Neural cell (in vitro differentiated cells): Measurements from ENCODE around the gene TAB3. TPM values are rescaled to one million over a fixed set of nuclear protein-coding genes. Genes with fewer than 3 reads are reported as not detected.

ENCODE experiments used
- H2AFZ ChIP-seq: fragments of 200-600, 300-800 bp; sonication (generic), shearing (Covaris generic); 2 replicates; pipeline ENCODE4 v1.6.0; 2014; ENCODE audit warnings: low read depth, mild to moderate bottlenecking, antibody characterized with exemption, low read length, moderate library complexity
- H3F3A ChIP-seq: fragments of 200-600 bp; shearing (Covaris generic); 2 replicates; pipeline ENCODE4 v1.6.1; 2016; ENCODE audit warnings: mild to moderate bottlenecking, moderate library complexity, mixed read lengths, antibody characterized with exemption, low read length; ENCODE audit not compliant: insufficient read depth, poor library complexity, severe bottlenecking
- H3K27ac ChIP-seq: fragments of 200-600, 300-800 bp; sonication (generic), shearing (Covaris generic); 2 replicates; pipeline ENCODE4 v1.5.1; 2014; ENCODE audit warnings: mild to moderate bottlenecking, low read length, moderate library complexity
- H3K27me3 ChIP-seq: fragments of 300-800, 200-600 bp; sonication (generic), shearing (Covaris generic); 2 replicates; pipeline ENCODE4 v1.6.0; 2014; ENCODE audit warnings: mild to moderate bottlenecking, low read depth, low read length, moderate library complexity; ENCODE audit not compliant: insufficient read depth
- H3K36me3 ChIP-seq: fragments of 300-800, 200-600 bp; sonication (generic), shearing (Covaris generic); 2 replicates; pipeline ENCODE4 v1.5.1; 2014; ENCODE audit warnings: mild to moderate bottlenecking, antibody characterized with exemption, low read length, moderate library complexity; ENCODE audit not compliant: insufficient read depth
- H3K4me2 ChIP-seq: fragments of 300-800, 200-600 bp; sonication (generic), shearing (Covaris generic); 2 replicates; pipeline ENCODE4 v1.6.0; 2014; ENCODE audit warnings: mild to moderate bottlenecking, low read length
- H3K4me3 ChIP-seq: fragments of 300-800, 200-600 bp; sonication (generic), shearing (Covaris generic); 2 replicates; pipeline ENCODE4 v1.5.1; 2014; ENCODE audit warnings: mild to moderate bottlenecking, low read length, moderate library complexity
- H3K79me2 ChIP-seq: fragments of 200-600 bp; shearing (Covaris generic); replicated peaks from 2 replicates; pipeline ENCODE4 v1.6.0; 2014; ENCODE audit warnings: mild to moderate bottlenecking, low read length, moderate library complexity; ENCODE audit not compliant: insufficient read depth
- H3K9ac ChIP-seq: fragments of 300-800, 200-600 bp; sonication (generic), shearing (Covaris generic); 2 replicates; pipeline ENCODE4 v1.6.1; 2016; ENCODE audit warnings: mild to moderate bottlenecking, low read length, mixed read lengths
- H3K9me2 ChIP-seq: fragments of 200-600 bp; shearing (Covaris generic); 2 replicates; pipeline ENCODE4 v1.6.1; 2016; ENCODE audit warnings: mild to moderate bottlenecking, low read length, mixed read lengths; ENCODE audit not compliant: insufficient read depth
- H3K9me3 ChIP-seq: fragments of 200-600, 300-800 bp; sonication (generic), shearing (Covaris generic); 2 replicates; pipeline ENCODE4 v1.6.1; 2016; ENCODE audit warnings: mild to moderate bottlenecking, mixed run types, low read length, moderate library complexity, mixed read lengths
- H4K20me1 ChIP-seq: fragments of 200-600 bp; shearing (Covaris generic); 2 replicates; pipeline ENCODE4 v1.6.1; 2016; ENCODE audit warnings: mild to moderate bottlenecking, mixed run types; ENCODE audit not compliant: insufficient read depth
- EP300 ChIP-seq: fragments of 450-650 bp; conservative IDR thresholded peaks from 2 replicates; pipeline ENCODE4 v1.6.1; 2014; ENCODE audit warnings: antibody characterized with exemption, mild to moderate bottlenecking, moderate library complexity; ENCODE audit not compliant: poor library complexity, severe bottlenecking
- EZH2 ChIP-seq: fragments of 200-600, 300-800 bp; shearing (Covaris generic), sonication (generic); IDR thresholded peaks from 2 replicates; pipeline ENCODE4 v1.6.1; 2014; ENCODE audit warnings: antibody characterized with exemption, low read length, borderline replicate concordance, mild to moderate bottlenecking; ENCODE audit not compliant: insufficient read depth, poor library complexity, severe bottlenecking
- MXI1 ChIP-seq: fragments of 450-650 bp; conservative IDR thresholded peaks from 2 replicates; pipeline ENCODE4 v1.6.1; 2014; ENCODE audit warnings: antibody characterized with exemption, mild to moderate bottlenecking; ENCODE audit not compliant: poor library complexity, severe bottlenecking
- POLR2AphosphoS5 ChIP-seq: IDR thresholded peaks from 2 replicates; pipeline ENCODE4 v1.6.1; 2012
- RAD21 ChIP-seq: fragments of 450-650 bp; conservative IDR thresholded peaks from 2 replicates; pipeline ENCODE4 v1.6.1; 2014; ENCODE audit warnings: antibody characterized with exemption, mild to moderate bottlenecking, moderate library complexity
- SMC3 ChIP-seq: fragments of 450-650 bp; conservative IDR thresholded peaks from 2 replicates; pipeline ENCODE4 v1.6.1; 2014; ENCODE audit warnings: antibody characterized with exemption, mild to moderate bottlenecking, moderate library complexity; ENCODE audit not compliant: poor library complexity
- TAF1 ChIP-seq: IDR thresholded peaks from 2 replicates; pipeline ENCODE4 v1.6.1; 2012; ENCODE audit warnings: low read depth
- polyA plus RNA-seq: library from polyadenylated mRNA; depleted of rRNA; stranded (reverse); fragments of >200 nt; gene quantifications from 2 replicates; pipeline ENCODE4 v1.2.3, GENCODE V29; 2014
- TF ChIP-seq, protein P1 (sequence below): fragments of 450-650 bp; IDR thresholded peaks from 2 replicates; pipeline ENCODE4 v1.5.1; 2014; ENCODE audit warnings: antibody characterized with exemption, mild to moderate bottlenecking, moderate library complexity; ENCODE audit not compliant: poor library complexity, severe bottlenecking
- TF ChIP-seq, protein P2 (sequence below): IDR thresholded peaks from 2 replicates; pipeline ENCODE4 v1.6.1; 2012; ENCODE audit warnings: borderline replicate concordance

TAB3 gene
- polyA plus RNA-seq, 1 donor from 2014 or later, result 28.7 TPM

DNA sequence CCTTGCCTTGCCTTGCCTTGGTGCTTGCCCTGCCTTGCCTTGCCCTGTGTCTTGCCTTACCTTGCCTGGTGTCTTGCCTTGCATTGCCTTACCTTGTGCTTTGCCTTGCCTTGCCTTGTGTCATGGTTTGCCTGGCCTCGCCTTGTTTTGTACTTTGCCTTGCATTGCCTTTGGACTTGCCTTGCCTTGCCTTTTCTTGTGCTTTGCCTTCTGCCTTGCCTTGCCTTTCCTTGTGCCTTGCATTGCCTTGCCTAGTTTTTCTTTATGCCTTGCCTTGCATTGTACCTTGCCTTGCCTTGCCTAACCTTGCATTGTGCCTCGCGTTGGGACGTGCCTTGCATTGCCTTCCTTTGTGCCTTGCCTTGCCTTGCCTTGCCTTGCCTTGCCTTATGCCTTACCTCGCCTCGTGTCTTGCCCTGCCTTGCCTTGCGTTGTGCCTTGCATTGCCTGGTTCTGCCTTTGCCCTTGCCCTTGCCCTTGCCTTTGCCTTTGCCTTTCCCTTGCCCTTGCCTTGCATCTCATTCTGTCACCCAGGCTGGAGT is 82.8 kb downstream of the TAB3 start:
- H4K20me1 ChIP-seq, result no peaks in the 10 kb centered on the region
- no peaks in the 10 kb centered on the region for H3K36me3 ChIP-seq
- no peak overlapping the region for H3K27ac ChIP-seq
- H3K4me3 ChIP-seq, result no peak overlapping the region
- no peak for TF ChIP-seq POLR2AphosphoS5
- TF ChIP-seq, protein P1, sequence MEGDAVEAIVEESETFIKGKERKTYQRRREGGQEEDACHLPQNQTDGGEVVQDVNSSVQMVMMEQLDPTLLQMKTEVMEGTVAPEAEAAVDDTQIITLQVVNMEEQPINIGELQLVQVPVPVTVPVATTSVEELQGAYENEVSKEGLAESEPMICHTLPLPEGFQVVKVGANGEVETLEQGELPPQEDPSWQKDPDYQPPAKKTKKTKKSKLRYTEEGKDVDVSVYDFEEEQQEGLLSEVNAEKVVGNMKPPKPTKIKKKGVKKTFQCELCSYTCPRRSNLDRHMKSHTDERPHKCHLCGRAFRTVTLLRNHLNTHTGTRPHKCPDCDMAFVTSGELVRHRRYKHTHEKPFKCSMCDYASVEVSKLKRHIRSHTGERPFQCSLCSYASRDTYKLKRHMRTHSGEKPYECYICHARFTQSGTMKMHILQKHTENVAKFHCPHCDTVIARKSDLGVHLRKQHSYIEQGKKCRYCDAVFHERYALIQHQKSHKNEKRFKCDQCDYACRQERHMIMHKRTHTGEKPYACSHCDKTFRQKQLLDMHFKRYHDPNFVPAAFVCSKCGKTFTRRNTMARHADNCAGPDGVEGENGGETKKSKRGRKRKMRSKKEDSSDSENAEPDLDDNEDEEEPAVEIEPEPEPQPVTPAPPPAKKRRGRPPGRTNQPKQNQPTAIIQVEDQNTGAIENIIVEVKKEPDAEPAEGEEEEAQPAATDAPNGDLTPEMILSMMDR, result no peak
- no peak for TF ChIP-seq TAF1
- TF ChIP-seq RAD21, result no peak
- TF ChIP-seq, protein P2, sequence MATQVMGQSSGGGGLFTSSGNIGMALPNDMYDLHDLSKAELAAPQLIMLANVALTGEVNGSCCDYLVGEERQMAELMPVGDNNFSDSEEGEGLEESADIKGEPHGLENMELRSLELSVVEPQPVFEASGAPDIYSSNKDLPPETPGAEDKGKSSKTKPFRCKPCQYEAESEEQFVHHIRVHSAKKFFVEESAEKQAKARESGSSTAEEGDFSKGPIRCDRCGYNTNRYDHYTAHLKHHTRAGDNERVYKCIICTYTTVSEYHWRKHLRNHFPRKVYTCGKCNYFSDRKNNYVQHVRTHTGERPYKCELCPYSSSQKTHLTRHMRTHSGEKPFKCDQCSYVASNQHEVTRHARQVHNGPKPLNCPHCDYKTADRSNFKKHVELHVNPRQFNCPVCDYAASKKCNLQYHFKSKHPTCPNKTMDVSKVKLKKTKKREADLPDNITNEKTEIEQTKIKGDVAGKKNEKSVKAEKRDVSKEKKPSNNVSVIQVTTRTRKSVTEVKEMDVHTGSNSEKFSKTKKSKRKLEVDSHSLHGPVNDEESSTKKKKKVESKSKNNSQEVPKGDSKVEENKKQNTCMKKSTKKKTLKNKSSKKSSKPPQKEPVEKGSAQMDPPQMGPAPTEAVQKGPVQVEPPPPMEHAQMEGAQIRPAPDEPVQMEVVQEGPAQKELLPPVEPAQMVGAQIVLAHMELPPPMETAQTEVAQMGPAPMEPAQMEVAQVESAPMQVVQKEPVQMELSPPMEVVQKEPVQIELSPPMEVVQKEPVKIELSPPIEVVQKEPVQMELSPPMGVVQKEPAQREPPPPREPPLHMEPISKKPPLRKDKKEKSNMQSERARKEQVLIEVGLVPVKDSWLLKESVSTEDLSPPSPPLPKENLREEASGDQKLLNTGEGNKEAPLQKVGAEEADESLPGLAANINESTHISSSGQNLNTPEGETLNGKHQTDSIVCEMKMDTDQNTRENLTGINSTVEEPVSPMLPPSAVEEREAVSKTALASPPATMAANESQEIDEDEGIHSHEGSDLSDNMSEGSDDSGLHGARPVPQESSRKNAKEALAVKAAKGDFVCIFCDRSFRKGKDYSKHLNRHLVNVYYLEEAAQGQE, result no peak
- TF ChIP-seq SMC3, result no peak
- TF ChIP-seq EP300, result no peak
- no peak for TF ChIP-seq EZH2
- TF ChIP-seq MXI1, result no peak
- no peak overlapping the region for H2AFZ ChIP-seq
- H3K9me2 ChIP-seq, result no peaks in the 10 kb centered on the region
- H3K27me3 ChIP-seq, result no peaks in the 10 kb centered on the region
- no peak overlapping the region for H3K4me2 ChIP-seq
- no peaks in the 10 kb centered on the region for H3K9me3 ChIP-seq
- H3K9ac ChIP-seq, result no peak overlapping the region
- H3K79me2 ChIP-seq, result no peaks in the 10 kb centered on the region
- no peaks in the 10 kb centered on the region for H3F3A ChIP-seq

DNA sequence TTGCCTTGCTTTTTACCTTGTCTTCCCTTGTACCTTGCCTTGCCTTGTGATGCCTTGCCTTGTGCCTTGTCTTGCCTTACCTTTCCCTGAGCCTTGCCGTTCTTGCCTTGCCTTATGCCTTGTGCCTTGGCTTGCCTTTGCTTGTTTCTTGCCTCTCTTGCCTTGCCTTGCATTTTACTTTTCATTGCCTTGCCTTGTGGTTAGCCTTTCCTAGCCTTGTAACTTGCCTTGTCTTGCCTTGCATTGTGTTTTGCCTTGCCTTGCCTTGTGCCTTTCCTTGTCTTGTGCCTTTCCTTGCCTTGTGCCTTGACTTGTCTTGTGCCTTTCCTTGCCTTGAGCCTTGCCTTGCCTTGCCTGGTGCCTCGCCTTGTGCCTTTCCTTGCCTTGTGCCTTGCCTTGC is 84.6 kb downstream of the TAB3 start:
- Histone ChIP-seq H2AFZ (no peak overlapping the region), H4K20me1 (no peaks in the 10 kb centered on the region), H3K9ac (no peak overlapping the region), H3F3A (no peaks in the 10 kb centered on the region), H3K4me3 (no peak overlapping the region), H3K4me2 (no peak overlapping the region), H3K27ac (no peak overlapping the region), H3K27me3 (no peaks in the 10 kb centered on the region), H3K79me2 (no peaks in the 10 kb centered on the region), H3K9me2 (no peaks in the 10 kb centered on the region), H3K36me3 (no peaks in the 10 kb centered on the region), H3K9me3 (no peaks in the 10 kb centered on the region)
- TF ChIP-seq TAF1 (no peak), POLR2AphosphoS5 (no peak), MXI1 (no peak), EZH2 (no peak), RAD21 (no peak), EP300 (no peak), SMC3 (no peak)
- TF ChIP-seq, protein P1, result no peak
- TF ChIP-seq, protein P2, result no peak
